COLO668 (cell line): ENCODE results near the gene CHM.
"Not testable (repeated sequence)": the region's sequence is repeated elsewhere in the genome, so short reads cannot be mapped to it uniquely, and the experiment has no call there.

ENCODE experiments used
- DNase-seq: peaks from one replicate; lab custom pipeline; 2025; ENCODE audit not compliant: unreplicated experiment; lab: John Stamatoyannopoulos, UW

Gene CHM

GRCh38 chrX:86047174-86047935 lies at the start of gene CHM:
Gene CHM (minus strand): TSS chrX:86047558. CDS start chrX:86047532, 26 bp downstream.
- DNase-seq: no peak

- DNase-seq: no peak
Measured at GRCh38 chrX:86078650-86079049, 31.3 kb upstream of the CHM start.

GRCh38 chrX:86066998-86067397 lies 19.6 kb upstream of the CHM start:
- no peak for DNase-seq

- no peak for DNase-seq
Measured at GRCh38 chrX:86061407-86061806, 14.0 kb upstream of the CHM start.

- no peak for DNase-seq
Measured at GRCh38 chrX:86051741-86052140, 4.4 kb upstream of the CHM start.

- DNase-seq: no peak
Measured at GRCh38 chrX:86047936-86048280, 550 bp upstream of the CHM start.

GRCh38 chrX:86044216-86044615 lies 3.1 kb downstream of the CHM start:
- no peak for DNase-seq

- no peak for DNase-seq
Measured at GRCh38 chrX:86039625-86040568, 7.5 kb downstream of the CHM start.

- DNase-seq: no peak
Measured at GRCh38 chrX:86033385-86033784, 14.0 kb downstream of the CHM start.

GRCh38 chrX:86028681-86029080 lies 18.7 kb downstream of the CHM start:
- DNase-seq: no peak

- DNase-seq: no peak
Measured at GRCh38 chrX:86023811-86024210, 23.5 kb downstream of the CHM start.

GRCh38 chrX:86021652-86022289 lies 25.6 kb downstream of the CHM start:
- DNase-seq: no peak

GRCh38 chrX:86016139-86016538 lies 31.2 kb downstream of the CHM start:
- no peak for DNase-seq

GRCh38 chrX:86014959-86015358 lies 32.4 kb downstream of the CHM start:
- DNase-seq: not testable (repeated sequence)

GRCh38 chrX:86014421-86014820 lies 32.9 kb downstream of the CHM start:
- DNase-seq: no peak

- no peak for DNase-seq
Measured at GRCh38 chrX:86013792-86014191, 33.6 kb downstream of the CHM start.

GRCh38 chrX:86012188-86012587 lies 35.2 kb downstream of the CHM start:
- no peak for DNase-seq

- not testable (repeated sequence) for DNase-seq
Measured at GRCh38 chrX:86009803-86010202, 37.6 kb downstream of the CHM start.

- not testable (repeated sequence) for DNase-seq
Measured at GRCh38 chrX:86007891-86008290, 39.5 kb downstream of the CHM start.

GRCh38 chrX:86002076-86002896 lies 45.1 kb downstream of the CHM start:
- DNase-seq: peak; percentile 79

- DNase-seq: no peak
Measured at GRCh38 chrX:85998954-85999353, 48.4 kb downstream of the CHM start.
